SK-N-SH (cell line): Measurements from ENCODE around the gene UBTD1. TPM values are rescaled to one million over a fixed set of nuclear protein-coding genes. Genes with fewer than 3 reads are reported as not detected.

Experiments
- CTCF ChIA-PET: fragments of 300-600, 350-600 bp; formaldehyde crosslinking; extraction: SDS; loops from one replicate; lab custom pipeline; 2021; lab: Yijun Ruan, JAX
- POLR2A ChIA-PET: fragments of 350-600 bp; sonication (Branson Sonifier 250); formaldehyde crosslinking; extraction: SDS; loops from one replicate; lab custom pipeline; 2020; ENCODE audit warnings: antibody characterized with exemption, inconsistent platforms; lab: Yijun Ruan, JAX
- DNase-seq: peaks from one replicate; pipeline ENCODE4 v3.0.0; 2012
- H2AFZ ChIP-seq: fragments of 200-600 bp; sonication (generic); 2 replicates; pipeline ENCODE4 v1.8.1; 2016; ENCODE audit warnings: antibody characterized with exemption, mild to moderate bottlenecking, low read depth
- H3F3A ChIP-seq: fragments of 200-600 bp; sonication (generic); replicated peaks from 2 replicates; pipeline ENCODE3; 2016; ENCODE audit warnings: antibody characterized with exemption, mild to moderate bottlenecking; ENCODE audit not compliant: insufficient read depth
- H3K27ac ChIP-seq, 2 experiments: fragments of 200-500 bp in 1 of 2; fragments of 200-600 bp in 1 of 2; sonication (Bioruptor generic) in 1 of 2; sonication (generic), shearing (Covaris generic) in 1 of 2; 2 replicates each; pipeline versions ENCODE4 v1.5.1 to v1.6.1; 2014 to 2016; ENCODE audit warnings: low read depth in 2 of 2, inconsistent platforms in 1 of 2, low read length in 1 of 2, mild to moderate bottlenecking in 1 of 2, mixed read lengths in 1 of 2
- H3K27me3 ChIP-seq: fragments of 200-600 bp; sonication (generic), shearing (Covaris generic); 2 replicates; pipeline ENCODE4 v1.6.1; 2016; ENCODE audit warnings: mixed run types; ENCODE audit not compliant: insufficient read depth
- H3K36me3 ChIP-seq, 2 experiments: fragments of 200-500 bp in 1 of 2; fragments of 200-600 bp in 1 of 2; sonication (Bioruptor generic) in 1 of 2; sonication (generic) in 1 of 2; replicated peaks in 1 of 2; 2 replicates each; pipeline versions ENCODE3 to v1.5.1; 2014 to 2016; ENCODE audit warnings: low read length in 1 of 2, mild to moderate bottlenecking in 1 of 2; ENCODE audit not compliant: insufficient read depth in 2 of 2, control insufficient read depth in 1 of 2
- H3K4me1 ChIP-seq, 2 experiments: fragments of 200-500 bp in 1 of 2; fragments of 200-600 bp in 1 of 2; sonication (Bioruptor generic) in 1 of 2; sonication (generic), shearing (Covaris generic) in 1 of 2; 2 replicates each; pipeline versions ENCODE4 v1.5.1 to v1.6.1; 2014 to 2016; ENCODE audit warnings: low read depth in 1 of 2, low read length in 1 of 2, mixed run types in 1 of 2; ENCODE audit not compliant: insufficient read depth in 2 of 2, control insufficient read depth in 1 of 2
- H3K4me2 ChIP-seq: fragments of 200-600 bp; sonication (generic), shearing (Covaris generic); 2 replicates; pipeline ENCODE4 v1.6.1; 2017; ENCODE audit warnings: mixed run types
- H3K4me3 ChIP-seq, 2 experiments: fragments of 200-500 bp in 1 of 2; fragments of 200-600 bp in 1 of 2; sonication (Bioruptor generic) in 1 of 2; sonication (generic), shearing (Covaris generic) in 1 of 2; 2 replicates each; pipeline versions ENCODE4 v1.5.1 to v1.8.1; 2014 to 2016; ENCODE audit warnings: low read depth in 2 of 2, inconsistent platforms in 1 of 2, low read length in 1 of 2, mild to moderate bottlenecking in 1 of 2, mixed read lengths in 1 of 2, moderate library complexity in 1 of 2
- H3K79me2 ChIP-seq: fragments of 200-600 bp; sonication (generic); 2 replicates; pipeline ENCODE4 v1.8.1; 2017; ENCODE audit warnings: mild to moderate bottlenecking; ENCODE audit not compliant: insufficient read depth
- H3K9ac ChIP-seq: fragments of 200-600 bp; sonication (generic); 2 replicates; pipeline ENCODE4 v1.6.1; 2017; ENCODE audit warnings: mixed run types
- H3K9me2 ChIP-seq: fragments of 200-600 bp; sonication (generic); 2 replicates; pipeline ENCODE4 v1.6.1; 2017; ENCODE audit warnings: mixed run types
- H3K9me3 ChIP-seq: fragments of 200-600 bp; sonication (generic); 2 replicates; pipeline ENCODE4 v1.6.1; 2017; ENCODE audit warnings: mixed run types, mild to moderate bottlenecking, moderate library complexity
- H4K20me1 ChIP-seq: fragments of 200-600 bp; sonication (generic); 2 replicates; pipeline ENCODE4 v1.6.1; 2017; ENCODE audit warnings: mild to moderate bottlenecking, mixed run types; ENCODE audit not compliant: insufficient read depth
- CTCF ChIP-seq: fragments of 200-600 bp; sonication (generic); IDR thresholded peaks from 2 replicates; pipeline ENCODE4 v1.6.1; 2017; ENCODE audit warnings: antibody characterized with exemption, mild to moderate bottlenecking, moderate library complexity
- EZH2phosphoT487 ChIP-seq: fragments of 200-600 bp; sonication (generic); IDR thresholded peaks from 2 replicates; pipeline ENCODE4 v1.6.1; 2017; ENCODE audit warnings: low read depth, mixed run types, mild to moderate bottlenecking, antibody characterized with exemption, moderate library complexity, borderline replicate concordance
- JUND ChIP-seq: IDR thresholded peaks from 2 replicates; pipeline ENCODE4 v1.4.0; 2012
- MAX ChIP-seq: IDR thresholded peaks from 2 replicates; pipeline ENCODE4 v1.4.0; 2012; ENCODE audit warnings: low read depth
- NRF1 ChIP-seq: IDR thresholded peaks from 2 replicates; pipeline ENCODE4 v1.6.1; 2012; ENCODE audit warnings: low read depth, mild to moderate bottlenecking, low read length
- PBX3 ChIP-seq: IDR thresholded peaks from 2 replicates; pipeline ENCODE4; 2012
- POLR2AphosphoS5 ChIP-seq: IDR thresholded peaks from 2 replicates; pipeline ENCODE4 v1.6.1; 2012; ENCODE audit warnings: low read depth, low read length
- RCOR1 ChIP-seq: fragments of 150-350 bp; IDR thresholded peaks from 2 replicates; pipeline ENCODE4 v1.6.1; 2017; ENCODE audit warnings: antibody characterized with exemption, low read length
- RXRA ChIP-seq: IDR thresholded peaks from 2 replicates; pipeline ENCODE4 v1.4.0; 2012; ENCODE audit warnings: low read depth, mild to moderate bottlenecking, borderline replicate concordance
- SMC3 ChIP-seq: IDR thresholded peaks from 2 replicates; pipeline ENCODE4 v1.6.1; 2012; ENCODE audit warnings: low read depth, low read length, improper control_type of control experiment
- TAF1 ChIP-seq: IDR thresholded peaks from 2 replicates; pipeline ENCODE4 v1.6.1; 2012; ENCODE audit warnings: low read depth, mild to moderate bottlenecking, low read length, moderate library complexity, borderline replicate concordance
- TCF12 ChIP-seq: IDR thresholded peaks from 2 replicates; pipeline ENCODE4 v1.4.0; 2012
- YY1 ChIP-seq: IDR thresholded peaks from 2 replicates; pipeline ENCODE4 v1.4.0; 2012; ENCODE audit warnings: low read depth, mild to moderate bottlenecking
- ZBTB33 ChIP-seq: IDR thresholded peaks from 2 replicates; pipeline ENCODE4 v1.4.0; 2012; ENCODE audit warnings: low read depth, borderline replicate concordance
- WGBS: methylation state at CpG from one replicate; pipeline ENCODE4 v1.1.6; 2017; ENCODE audit warnings: low lambda C conversion rate; 5-methylcytosine and 5-hydroxymethylcytosine counted together
- polyA plus RNA-seq, 3 experiments: library from polyadenylated mRNA; depleted of rRNA; stranded (reverse); fragments of >200 nt; gene quantifications; 2 replicates each; pipeline ENCODE4 v1.2.3, GENCODE V29; 2012

Gene UBTD1
- polyA plus RNA-seq, 1 of the 3 experiments (the other 2 are of a cell fraction): 38.8 TPM

GRCh38 chr10:97529685-97530465 is 31.2 kb downstream of the UBTD1 start:
- DNase-seq: no peak
- Histone ChIP-seq H2AFZ (no peak overlapping the region), H3K9ac (no peak overlapping the region), H3K4me1 (peaks cover 8 to 24% of the 10 kb centered on the region in 2 experiments; a peak in 3 of 4 replicates), H3K27me3 (no peaks in the 10 kb centered on the region), H3K9me2 (no peaks in the 10 kb centered on the region), H3F3A (peaks cover 13% of the 10 kb centered on the region), H3K4me2 (no peak overlapping the region), H3K27ac (no peak overlapping the region), H3K36me3 (no peaks in the 10 kb centered on the region), H4K20me1 (peaks cover 13% of the 10 kb centered on the region), H3K9me3 (no peaks in the 10 kb centered on the region), H3K79me2 (peaks cover 48% of the 10 kb centered on the region), H3K4me3 (no peak overlapping the region)
- TF ChIP-seq ZBTB33 (no peak), TCF12 (no peak), JUND (no peak), NRF1 (no peak), RXRA (no peak), YY1 (no peak), RCOR1 (no peak), PBX3 (no peak), CTCF (no peak), SMC3 (no peak), EZH2phosphoT487 (no peak), TAF1 (no peak), MAX (no peak), POLR2AphosphoS5 (no peak)
- POLR2A ChIA-PET: no interaction called here
- CTCF ChIA-PET: interaction anchor here (1.0 kb wide), 1 partner anchor 18 kb away, joined by 3 read pairs; no protein-coding TSS in a partner anchor
- WGBS: 87% methylated on average over 14 of the region's 14 CpGs
